GM18861 (cell line): ENCODE measurements around the gene BARX1.
"Not testable (repeated sequence)": the region's sequence is repeated elsewhere in the genome, so short reads cannot be mapped to it uniquely, and the experiment has no call there.

Experiments used
- ATAC-seq: cut with Tn5 transposase; IDR thresholded peaks from one replicate; pipeline ENCODE4 v1.9.1; 2021; ENCODE audit not compliant: unreplicated experiment

The BARX1 gene, protein sequence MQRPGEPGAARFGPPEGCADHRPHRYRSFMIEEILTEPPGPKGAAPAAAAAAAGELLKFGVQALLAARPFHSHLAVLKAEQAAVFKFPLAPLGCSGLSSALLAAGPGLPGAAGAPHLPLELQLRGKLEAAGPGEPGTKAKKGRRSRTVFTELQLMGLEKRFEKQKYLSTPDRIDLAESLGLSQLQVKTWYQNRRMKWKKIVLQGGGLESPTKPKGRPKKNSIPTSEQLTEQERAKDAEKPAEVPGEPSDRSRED

GRCh38 chr9:93955111-93955980 is at the start of gene BARX1:
Gene BARX1, minus strand, starts transcription at chr9:93955355. Its CDS starts 209 bp downstream, at chr9:93955146.
- no peak for ATAC-seq

DNA sequence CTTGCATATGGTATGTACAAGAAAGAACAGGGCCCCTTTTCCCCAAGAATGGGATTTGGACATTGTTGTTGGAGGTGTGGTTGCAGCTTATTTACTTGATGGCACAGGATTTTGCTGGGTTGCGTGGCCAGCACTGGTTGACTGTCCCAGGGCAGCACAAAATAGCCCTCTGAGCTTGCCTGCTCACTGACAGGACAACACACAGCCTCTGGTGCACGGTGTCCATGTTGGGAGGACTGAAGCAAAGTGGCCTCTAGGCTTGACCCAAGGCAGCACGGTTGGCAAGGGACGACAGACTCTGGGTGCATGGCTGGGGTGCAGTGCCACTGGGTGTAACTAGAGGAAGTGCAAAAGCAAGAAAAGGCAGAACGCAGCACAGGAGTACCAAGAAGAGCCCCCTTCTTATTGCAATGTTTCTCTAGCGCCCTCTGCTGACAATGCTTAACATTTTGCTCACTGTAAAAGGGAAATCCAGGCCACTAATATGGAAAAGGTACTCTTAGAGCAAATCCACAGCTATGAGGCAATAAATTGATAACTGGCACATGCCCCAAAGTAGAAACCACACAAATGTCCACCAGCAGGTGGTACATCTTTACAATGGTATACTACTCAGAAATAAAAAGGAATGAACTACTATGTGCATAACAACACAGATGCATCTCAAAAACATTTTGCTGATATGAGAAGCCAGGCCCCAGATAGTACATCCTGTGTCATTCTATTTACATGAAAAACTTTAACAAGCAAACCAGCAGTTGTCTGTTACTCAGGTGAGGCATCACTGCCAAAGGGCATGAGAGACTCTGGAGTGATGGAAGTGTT is 47.4 kb upstream of the BARX1 start:
- ATAC-seq: no peak

DNA sequence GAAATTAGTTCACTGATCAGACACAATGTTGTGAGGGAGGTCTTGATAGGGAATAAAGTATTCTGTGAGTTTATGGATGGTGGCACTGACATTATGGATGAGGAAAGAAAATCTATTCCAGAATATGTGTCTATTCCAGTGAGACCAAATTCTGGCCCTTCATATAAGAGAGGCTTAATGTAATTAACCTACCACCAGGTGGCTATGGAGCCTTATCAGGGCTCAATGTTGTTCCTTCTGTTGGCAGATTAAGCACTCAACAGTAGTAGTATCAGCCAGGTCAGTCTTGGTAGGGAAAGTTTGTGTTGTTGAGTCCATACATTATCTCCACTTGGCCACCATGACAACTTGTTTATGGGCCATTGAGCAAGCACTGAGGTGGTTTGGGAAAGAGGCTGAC is 41.7 kb upstream of the BARX1 start:
- ATAC-seq: no peak

DNA sequence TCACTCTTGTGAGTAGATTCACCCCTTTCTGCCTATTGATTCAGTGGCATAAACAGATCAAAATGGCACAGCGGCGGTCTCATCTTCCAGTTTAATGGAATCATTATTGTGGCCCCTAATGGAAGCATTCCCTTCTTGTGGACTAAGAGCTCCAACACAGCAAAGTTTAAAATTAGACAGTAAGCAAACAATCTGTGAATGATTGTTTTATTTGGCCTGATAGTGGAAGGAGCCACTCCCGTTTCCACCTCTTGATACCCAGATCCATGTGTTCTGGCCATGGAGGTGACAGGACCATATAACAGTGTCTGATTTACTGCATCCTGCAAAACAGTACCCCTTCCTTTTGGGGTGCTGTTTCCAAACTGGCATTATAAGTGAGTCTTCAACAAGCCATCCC is 41.2 kb upstream of the BARX1 start:
- no peak for ATAC-seq

DNA sequence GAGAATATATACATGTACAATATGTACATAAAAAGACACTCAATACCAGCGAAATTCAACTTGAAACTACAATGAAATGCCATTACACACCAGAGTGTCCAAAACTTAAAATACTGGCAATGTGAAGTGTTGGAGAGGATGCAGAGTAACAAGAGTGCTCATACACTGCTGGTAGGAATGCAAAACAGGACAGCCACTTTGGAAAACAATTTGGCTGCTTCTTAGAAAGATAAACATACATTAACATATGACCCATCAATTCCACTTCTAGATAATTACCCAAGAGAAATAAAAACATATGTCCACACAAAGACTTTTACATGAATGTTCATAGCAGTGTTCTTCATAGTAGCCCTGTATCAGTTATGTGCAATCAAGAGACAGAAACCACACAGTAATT is 39.4 kb upstream of the BARX1 start:
- no peak for ATAC-seq

DNA sequence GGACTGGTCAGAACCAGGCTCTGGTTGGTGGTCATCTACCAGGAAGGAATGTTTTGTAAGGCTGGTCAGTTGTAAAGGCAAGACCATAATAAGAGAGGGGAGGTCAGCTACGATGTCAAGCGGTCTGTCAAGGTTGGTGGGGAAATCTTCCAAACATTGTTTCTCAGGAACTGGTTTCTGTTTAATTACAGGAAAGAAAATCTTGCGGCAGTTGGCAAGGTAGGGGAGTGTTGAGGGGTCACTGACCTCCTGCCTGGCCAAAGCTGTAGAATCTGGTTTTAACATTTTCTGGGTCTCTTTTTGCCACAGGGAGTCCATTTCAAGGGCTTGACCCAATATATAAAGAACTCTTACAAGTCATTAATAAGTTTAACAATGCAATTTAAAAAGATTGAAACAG is 39.0 kb upstream of the BARX1 start:
- ATAC-seq: no peak

GRCh38 chr9:93992830-93993229 is 37.7 kb upstream of the BARX1 start:
- no peak for ATAC-seq

DNA sequence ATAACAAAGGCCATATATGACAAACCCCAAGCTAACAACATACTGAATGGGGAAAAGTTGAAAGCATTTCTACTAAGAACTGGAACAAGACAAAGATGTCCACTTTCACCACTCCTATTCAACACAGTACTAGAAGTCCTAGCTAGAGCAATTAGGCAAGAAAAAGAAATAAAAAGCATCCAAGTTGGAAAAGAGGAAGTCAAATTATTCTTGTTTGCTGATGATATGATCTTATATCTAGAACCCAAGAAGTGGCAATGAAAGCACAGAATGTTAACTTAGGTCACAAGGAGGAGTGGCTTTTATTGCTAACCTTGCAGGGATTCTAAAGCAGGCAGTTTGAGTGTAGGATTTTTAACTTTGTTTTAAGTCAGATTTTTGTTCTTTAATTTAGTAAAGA is 35.3 kb upstream of the BARX1 start:
- no peak for ATAC-seq

DNA sequence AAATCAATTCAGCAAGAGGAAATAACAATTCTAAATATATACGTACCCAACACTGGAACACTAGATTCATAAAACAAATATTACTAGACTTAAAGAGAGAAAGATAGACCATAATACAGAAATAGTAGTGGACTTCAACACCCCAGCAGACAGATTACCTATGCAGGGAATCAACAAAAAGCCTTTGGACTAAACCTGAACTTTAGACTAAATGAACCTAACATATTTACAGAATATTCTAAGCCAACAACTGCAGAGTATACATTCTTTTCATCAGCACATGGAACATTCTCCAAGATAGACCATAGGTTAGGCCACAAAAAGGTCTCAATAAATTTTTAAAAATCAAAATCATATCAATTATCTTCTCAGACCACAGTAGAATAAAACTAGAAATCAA is 32.9 kb upstream of the BARX1 start:
- no peak for ATAC-seq

- no peak for ATAC-seq
Observed at GRCh38 chr9:93984860-93985259, 29.7 kb upstream of the BARX1 start.

DNA sequence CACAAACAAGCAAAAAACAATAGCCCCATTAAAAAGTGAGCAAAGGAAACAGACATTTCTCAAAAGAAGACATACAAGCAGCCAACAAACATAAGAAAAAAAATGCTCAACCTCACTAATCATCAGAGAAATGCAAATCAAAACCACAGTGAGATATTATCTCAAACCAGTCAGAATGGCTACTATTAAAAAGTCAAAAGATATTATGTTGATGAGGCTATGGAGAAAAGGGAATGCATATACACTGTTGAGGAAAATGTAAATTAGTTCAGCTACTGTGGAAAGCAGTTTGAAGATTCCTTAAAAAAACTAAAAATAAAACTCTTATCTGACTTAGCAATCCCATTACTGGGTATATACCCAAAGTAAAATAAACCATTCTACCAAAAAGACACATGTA is 28.7 kb upstream of the BARX1 start:
- ATAC-seq: no peak

- no peak for ATAC-seq
Observed at GRCh38 chr9:93979721-93980120, 24.6 kb upstream of the BARX1 start.

DNA sequence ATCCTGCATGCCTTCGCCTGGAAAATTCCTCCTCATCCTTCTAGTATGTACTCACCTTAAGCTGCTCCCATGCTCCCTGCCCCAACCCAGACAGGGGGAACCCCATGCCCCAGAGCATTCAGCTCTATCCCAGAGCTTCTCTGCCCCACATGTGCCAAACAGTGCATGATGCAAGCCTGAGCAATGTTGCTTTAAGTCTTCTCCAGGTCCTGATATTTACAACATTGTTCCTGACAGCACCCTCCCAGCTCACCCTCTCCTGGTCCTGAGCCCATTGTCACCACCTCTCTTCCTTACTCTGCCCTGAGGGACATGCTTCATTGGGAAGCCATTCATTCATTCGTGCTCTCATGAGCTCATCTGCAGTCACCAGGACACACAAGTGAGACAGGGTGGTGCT is 23.4 kb upstream of the BARX1 start:
- ATAC-seq: no peak

GRCh38 chr9:93976973-93977372 is 21.8 kb upstream of the BARX1 start:
- ATAC-seq: no peak

- ATAC-seq: no peak
Observed at GRCh38 chr9:93976081-93976480, 20.9 kb upstream of the BARX1 start.

- no peak for ATAC-seq
Observed at GRCh38 chr9:93975262-93975661, 20.1 kb upstream of the BARX1 start.

- no peak for ATAC-seq
Observed at GRCh38 chr9:93974151-93974550, 19.0 kb upstream of the BARX1 start.

DNA sequence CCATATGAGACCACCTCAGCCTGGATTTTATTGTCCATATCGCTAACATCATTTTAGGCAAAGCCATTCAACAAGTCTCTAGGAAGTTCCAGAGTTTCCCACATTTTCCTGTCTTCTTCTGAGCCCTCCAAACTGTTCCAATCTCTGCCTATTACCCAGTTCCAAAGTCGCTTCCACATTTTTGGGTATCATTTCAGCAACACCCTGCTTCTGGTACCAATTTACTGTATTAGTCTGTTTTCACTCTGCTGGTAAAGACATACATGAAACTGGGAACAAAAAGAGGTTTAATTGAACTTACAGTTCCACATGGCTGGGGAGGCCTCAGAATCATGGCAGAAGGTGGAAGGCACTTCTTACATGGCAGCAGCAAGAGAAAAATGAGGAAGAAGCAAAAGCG is 17.5 kb upstream of the BARX1 start:
- not testable (repeated sequence) for ATAC-seq

DNA sequence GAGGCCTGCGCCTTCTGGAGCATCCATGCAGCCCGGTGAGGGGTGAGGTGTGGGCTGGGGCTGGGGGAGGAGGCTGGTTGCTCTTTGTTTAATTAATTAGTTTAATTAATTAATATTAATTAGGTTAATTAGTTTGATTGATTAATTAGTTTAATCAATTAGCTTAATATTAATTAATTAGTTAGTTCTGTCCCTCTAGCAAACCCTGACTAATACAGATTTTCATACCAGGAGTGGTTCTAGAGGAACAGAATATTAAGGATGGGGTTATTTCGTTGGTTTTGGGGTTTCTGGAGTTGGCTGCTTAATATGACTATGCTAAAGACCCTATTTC is 14.1 kb upstream of the BARX1 start:
- no peak for ATAC-seq

- ATAC-seq: no peak
Observed at GRCh38 chr9:93968451-93969327, 13.5 kb upstream of the BARX1 start.
